Fibroblast of skin of scalp (primary cell): ENCODE measurements around the gene ACMSD. TPM values are rescaled to one million over a fixed set of nuclear protein-coding genes. Genes with fewer than 3 reads are reported as not detected.
"Not testable (repeated sequence)": the region's sequence is repeated elsewhere in the genome, so short reads cannot be mapped to it uniquely, and the experiment has no call there.

Source experiments
- DNase-seq: peaks from one replicate; pipeline ENCODE4 v3.0.0-alpha.2; 2013
- polyA plus RNA-seq, 2 experiments: library from polyadenylated mRNA; unstranded; fragments of 120-200 nt; gene quantifications; one replicate each; pipeline ENCODE4 v1.2.1, GENCODE V29; 2013; ENCODE audit not compliant: insufficient read length in 2 of 2

Gene ACMSD
- not detected for polyA plus RNA-seq (2013, experiment 1 of 2; ENCODE audit: insufficient read length)
- polyA plus RNA-seq (2013, experiment 2 of 2; ENCODE audit: insufficient read length), result 0.32 TPM

DNA sequence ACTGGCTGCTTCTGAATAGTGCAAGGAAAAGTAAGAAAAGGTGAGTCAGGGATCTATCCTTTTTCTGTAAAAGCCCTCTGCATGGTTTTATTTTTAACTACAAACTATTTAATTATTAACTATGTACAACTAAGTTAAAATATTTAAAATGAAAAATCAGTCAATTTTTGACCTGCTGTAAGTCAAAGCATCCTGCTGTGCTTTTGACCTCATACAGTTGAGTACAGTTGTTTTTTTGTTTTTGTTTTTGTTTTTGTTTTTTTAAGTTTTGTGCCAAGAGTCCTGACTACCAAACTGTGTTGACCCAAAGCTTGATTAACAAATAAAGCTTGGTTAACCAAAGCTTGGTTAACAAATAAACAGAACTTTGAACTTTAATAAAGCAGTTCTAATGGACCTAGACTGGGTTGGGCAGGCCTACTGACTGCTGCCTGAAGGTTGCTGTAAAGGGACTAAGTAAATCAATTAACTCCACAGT lies at the start of gene ACMSD:
Gene ACMSD (plus strand): TSS at position 474 of the 478 bp plus-strand sequence. CDS start 67 bp downstream, outside the sequence.
- no peak for DNase-seq

DNA sequence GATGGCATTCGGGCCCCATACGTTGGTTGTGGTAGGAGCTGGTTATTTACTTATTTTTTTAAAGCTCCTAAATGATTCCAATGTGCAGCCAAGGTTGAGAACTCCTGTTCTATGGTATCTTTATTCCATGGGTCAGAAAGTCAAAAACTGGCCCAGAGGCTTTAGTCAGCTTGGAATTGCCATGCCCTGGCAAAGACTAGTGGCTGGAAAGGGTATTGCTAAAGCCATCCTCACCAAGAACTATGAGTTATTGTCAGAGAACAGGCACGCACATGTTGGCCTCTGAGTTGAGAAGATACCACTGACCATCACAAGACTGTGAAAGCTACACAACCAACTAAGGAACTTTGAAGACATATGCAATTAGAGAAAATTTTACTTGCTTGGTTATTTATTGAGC lies 47.9 kb upstream of the ACMSD start:
- DNase-seq, result no peak

DNA sequence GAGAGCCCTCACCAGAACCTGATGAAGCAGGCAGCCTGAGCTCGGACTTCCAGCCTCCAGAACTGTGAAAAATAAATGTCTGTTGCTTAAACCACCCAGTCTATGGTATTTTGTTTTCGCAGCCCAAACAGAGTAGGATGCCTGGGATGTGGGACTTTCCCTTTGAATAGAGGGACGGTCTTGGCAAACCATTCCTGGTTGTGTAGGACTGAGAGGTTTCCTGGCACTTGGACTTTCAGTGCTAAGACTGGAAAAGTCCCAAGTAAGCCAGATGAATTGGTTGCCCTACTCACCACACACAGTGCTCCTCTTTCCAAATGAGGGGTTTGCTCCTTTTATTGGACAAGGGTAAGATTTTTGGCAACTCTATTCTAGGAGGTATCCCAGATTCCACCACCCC lies 46.8 kb upstream of the ACMSD start:
- DNase-seq, result no peak

DNA sequence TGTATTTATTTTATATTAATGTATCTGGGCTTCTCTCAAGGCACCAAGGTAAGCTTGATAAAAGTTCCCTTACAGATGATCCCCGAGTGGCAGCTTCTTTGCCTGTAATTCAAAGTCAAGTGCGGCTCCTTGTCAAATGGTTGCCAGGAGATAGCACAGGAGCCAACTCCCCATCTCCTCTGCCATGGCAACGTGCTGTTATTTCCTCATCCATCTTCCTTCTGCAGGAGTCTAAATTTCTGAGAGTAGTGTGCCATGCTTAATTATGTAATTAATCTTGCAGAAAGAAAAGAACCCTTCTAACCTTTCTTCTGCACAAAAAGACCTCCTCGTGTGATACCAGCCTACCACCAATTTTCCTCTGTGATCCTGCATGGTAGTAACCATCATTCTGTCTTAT lies 46.2 kb upstream of the ACMSD start:
- no peak for DNase-seq

DNA sequence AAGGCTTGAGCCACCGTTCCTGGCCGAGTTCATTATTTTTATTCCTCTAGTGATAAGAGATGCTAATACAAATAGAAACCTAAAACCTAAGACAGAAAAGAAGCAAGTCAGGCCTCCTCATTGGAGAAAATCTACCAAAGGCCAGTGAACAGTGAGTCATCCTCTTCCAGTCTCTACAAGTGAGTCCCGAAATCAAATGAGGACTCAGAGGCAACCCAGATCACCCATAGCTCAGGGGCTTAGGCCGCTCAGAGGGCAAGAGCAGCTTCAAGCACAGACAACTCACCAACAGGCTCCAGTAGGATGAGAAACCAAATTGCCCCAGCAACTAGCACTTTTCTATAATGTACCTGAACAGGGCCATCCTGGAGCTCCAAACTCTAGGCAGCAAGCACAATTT lies 42.7 kb upstream of the ACMSD start:
- no peak for DNase-seq

DNA sequence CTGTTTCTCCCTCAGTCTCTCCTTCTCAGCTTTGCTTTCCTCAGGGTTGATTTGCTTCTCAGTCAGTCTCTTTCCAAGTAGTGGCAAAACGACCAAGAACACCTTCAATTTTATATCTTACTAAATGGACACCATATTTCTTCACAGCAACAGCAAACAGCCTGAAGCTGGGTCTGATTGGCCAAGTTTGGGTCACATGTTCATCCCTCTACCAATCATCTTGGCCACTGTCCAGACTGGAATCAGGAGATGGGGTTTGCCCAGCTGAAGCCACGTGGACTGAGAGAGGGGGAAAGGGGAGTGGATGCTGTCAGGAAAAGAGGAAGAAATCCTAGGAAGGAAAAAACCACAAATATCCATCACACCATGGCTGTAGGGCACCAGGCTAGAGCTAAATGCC lies 42.0 kb upstream of the ACMSD start:
- no peak for DNase-seq

DNA sequence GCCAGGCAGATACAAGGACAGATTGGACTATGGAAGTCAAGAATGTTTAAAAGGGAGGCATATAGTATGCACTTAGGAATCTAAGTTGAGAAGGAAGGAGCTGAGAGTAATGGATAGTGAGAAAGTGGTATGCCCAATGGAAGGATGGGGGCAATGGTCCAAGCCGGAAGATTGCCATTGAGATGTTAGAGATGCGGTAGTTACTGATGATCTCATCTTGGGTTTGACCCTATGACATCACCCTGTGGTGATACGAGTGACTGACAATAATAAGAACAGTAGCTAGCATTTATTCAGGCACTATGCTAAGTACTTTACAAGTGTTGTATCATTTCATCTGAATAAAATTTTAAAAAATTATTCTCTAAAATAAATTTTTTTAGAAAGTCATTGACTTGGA lies 38.5 kb upstream of the ACMSD start:
- no peak for DNase-seq

DNA sequence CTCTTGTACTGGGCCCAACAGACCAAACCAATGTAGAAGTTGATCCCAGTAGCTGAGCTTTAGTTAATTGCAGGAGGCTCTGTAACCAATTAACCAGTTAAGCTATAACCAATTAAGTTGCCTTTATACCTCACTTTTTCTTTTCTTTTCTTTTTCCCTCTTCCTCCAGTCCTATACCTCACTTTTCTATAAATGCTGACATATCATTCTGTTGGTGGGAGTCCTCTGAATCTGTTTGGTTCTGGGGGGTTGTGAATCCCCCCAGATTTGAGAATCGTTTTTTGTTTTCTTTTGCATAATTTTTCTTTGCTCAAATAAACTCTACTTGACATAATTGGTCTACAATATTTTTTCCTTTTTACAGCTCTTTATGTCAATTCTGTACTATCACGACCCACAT lies 38.1 kb upstream of the ACMSD start:
- DNase-seq, result no peak

DNA sequence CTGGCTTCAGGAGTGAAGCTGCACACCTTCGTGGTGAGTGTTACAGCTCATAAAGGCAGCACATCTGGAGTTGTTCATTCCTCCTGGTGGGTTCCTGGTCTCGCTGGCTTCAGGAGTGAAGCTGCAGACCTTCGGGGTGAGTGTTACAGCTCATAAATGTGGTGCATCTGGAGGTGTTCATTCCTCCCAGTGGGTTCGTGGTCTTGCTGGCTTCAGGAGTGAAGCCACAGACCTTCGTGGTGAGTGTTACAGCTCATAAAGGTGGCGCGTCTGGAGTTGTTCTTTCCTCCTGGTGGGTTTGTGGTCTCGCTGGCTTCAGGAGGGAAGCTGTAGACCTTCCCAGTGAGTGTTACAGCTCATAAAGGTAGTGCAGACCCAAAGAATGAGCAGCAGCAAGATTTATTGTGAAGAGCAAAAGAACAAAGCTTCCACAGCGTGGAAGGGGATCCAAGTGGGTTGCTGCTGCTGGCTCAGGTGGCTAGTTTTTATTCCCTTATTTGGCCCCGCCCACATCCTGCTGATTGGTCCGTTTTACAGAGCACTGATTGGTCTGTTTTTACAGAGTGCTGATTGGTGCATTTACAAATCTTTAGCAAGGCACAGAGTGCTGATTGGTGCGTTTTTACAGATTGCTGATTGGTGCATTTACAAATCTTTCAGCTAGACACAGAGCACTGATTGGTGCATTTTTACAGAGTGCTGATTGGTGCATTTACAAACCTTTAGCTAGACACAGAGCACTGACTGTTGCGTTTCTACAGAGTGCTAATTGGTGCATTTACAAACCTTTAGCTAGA lies 34.6 kb upstream of the ACMSD start:
- DNase-seq, result not testable (repeated sequence)

DNA sequence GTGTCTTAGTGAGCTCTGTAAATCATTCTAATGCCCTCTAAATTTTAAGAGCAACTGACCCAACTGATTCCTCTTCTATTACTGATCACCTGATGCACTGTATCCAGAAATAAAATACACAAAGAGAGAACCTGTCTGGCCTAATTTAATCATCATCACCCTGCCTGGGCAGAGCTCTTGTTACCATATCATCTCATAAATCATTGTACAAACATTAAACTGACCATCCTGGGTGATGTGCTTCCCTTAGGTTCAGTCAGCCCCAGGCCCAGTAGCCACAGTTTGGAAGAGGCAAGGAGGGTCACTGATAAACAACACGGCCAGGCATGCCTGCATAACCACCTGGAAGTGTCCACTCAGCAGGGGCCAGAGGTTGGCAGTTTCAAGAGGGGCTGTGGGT lies 22.7 kb upstream of the ACMSD start:
- no peak for DNase-seq

DNA sequence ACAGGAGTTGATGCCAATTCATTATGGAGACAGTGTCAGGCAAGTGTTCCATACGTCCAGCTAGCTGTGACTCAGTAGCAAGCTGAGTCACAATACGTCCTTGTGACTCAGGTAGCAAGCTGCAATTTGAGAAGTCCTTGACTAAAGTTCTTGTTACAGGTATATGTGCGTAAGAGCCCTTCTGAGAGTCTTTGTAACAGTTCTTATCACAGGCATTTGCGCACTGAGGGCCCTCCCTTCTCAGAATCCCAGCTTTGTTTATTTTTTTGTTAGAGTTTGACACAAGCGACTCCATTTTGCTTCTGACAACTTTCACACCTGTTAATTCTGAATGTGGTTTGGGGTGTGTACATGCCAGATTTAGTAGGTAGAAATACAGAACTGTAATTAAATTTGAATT lies 20.1 kb upstream of the ACMSD start:
- no peak for DNase-seq

DNA sequence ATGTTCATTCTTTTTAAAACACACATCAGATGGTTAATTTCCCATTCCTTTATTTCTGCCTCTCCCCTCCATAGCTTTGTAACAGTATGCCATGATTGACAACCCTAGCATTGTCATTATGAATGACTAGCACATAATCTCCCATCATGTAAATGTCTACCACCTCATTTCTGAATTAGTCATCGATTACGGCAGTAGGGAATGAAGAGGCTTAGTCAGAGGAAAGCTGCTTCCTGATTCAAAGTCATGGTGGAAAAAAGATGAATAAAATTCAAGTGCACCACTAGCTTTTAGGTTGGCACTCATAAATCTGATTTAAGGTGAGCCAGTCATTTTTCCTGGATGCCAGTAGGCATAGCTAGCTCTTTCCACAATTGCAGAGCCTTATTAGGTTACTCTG lies 19.1 kb upstream of the ACMSD start:
- DNase-seq, result peak; percentile 50

DNA sequence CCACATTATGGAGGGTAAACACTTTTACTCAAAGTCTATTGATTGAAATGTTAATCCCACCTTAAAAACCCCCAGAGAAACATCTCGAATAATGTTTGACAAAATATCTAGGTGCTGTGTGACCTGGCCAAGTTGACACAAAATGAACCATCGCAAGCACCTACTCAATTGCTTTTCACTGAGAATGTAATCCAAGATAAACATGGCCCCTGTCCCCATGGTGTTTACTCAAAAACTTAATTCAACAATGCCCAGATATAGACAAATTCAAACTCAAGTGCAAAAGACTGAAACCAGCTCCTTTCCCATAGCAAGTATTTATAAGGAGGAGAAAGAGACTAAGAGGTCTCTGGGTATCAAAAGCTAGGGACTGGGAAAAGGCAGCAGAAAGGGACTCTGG lies 15.0 kb upstream of the ACMSD start:
- no peak for DNase-seq

DNA sequence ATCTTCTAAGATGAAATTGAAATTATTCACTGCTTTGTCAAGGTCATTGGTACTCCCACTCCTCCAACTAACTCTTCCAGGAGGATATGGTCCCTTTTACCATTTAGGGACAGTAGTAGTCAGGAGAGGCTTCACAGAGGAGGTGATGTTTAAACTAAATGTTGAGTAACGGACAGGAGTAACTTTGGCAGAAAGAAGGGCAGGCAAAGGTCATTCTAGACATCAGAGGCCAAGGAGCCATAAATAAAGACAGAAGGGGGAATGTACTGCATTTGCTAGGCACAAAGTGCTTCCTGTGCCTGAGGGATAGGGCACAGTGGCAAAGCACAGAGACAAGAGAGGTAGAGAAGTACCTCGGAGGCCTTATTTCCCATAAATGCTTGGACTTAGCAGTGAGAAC lies 14.6 kb upstream of the ACMSD start:
- no peak for DNase-seq

DNA sequence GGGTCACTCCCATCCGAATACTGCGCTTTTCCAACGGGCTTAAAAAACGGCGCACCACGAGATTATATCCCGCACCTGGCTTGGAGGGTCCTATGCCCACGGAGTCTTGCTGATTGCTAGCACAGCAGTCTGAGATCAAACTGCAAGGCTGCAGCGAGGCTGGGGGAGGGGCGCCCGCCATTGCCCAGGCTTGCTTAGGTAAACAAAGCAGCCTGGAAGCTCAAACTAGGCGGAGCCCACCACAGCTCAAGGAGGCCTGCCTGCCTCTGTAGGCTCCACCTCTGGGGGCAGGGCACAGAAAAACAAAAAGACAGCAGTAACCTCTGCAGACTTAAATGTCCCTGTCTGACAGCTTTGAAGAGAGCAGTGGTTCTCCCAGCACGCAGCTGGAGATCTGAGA lies 12.7 kb upstream of the ACMSD start:
- not testable (repeated sequence) for DNase-seq

DNA sequence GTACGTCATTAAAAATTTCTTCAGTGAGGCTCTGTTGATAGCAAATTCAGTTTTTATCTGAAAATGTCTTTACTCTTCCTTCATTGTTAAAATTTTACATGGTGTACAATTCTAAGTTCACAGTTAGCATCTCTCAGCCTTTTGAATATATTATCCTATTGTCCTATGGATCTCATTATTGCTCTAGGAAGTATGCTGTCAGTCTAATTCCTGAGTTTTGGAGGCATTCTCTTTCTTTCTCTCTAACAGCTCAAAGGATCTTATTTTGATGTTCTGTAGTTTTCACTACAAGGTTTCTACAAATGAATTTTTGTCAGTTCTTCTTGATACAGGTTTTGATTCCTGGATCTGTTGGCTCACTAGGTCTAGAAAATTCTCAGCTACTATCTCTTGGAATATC lies 2.9 kb upstream of the ACMSD start:
- DNase-seq, result no peak

DNA sequence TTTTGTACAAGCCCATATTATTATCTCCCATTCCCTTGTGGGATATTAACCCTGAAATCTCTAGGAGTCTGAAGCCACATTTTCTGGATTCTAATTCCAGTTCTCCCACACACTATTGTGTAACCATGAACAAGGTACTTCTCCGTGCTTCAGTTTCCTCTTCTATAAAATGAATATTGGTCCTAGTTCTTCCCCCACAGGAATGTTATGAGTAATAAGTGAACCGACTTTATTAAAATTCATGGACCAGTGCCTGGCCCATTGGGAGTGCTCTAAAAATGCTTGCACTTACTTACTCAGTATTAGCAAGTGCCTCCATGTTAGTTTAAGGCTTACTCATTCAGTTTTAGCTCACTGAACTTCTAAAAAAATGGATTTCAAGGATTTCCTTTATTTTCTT lies 1.4 kb upstream of the ACMSD start:
- peak; percentile 91 for DNase-seq

DNA sequence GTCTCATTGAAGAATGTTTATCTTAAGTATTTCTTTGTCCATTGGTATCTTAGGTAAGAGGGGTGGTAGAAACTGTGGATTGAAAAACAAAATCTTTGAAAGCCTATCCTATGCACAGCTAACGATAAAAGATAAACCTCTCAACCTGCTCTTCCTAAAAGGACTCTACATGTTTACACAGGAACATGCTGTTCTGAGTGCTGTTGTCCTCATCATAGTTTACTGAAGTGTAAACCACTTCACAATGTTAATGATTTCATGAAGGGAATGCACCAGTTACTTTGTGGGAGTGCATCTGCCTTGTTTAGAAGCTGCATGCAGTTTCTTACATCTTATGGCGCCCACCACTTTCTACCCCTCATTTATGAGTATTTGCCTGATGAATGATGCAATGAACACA lies 1.2 kb downstream of the ACMSD start:
- DNase-seq, result no peak

DNA sequence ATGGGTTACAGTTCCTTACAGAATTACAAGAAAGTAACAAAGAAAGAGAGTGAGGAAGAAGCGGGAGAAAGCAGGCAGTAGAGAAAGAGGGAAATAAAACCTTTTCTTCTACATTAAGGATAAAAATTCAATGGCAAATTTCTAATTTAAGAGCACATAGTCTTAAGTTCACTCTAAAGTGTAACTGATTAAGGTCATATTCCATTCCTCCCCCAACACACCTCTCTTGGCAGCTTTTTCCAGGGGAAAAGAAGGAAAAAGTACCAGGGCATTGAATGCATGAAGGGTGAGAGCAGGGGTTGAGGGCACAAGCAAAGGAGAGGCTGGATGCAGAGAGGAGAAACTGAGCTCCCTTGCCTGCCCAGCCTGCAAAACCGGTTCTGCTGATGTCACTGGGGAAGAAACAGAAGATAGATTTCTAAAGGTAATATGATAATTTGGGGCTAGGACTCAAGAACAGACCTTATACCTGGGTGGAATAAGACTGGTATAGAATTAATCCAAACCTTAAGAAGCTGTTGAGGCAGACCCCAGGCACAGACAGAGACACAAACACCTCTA lies 4.6 kb downstream of the ACMSD start:
- DNase-seq, result no peak

DNA sequence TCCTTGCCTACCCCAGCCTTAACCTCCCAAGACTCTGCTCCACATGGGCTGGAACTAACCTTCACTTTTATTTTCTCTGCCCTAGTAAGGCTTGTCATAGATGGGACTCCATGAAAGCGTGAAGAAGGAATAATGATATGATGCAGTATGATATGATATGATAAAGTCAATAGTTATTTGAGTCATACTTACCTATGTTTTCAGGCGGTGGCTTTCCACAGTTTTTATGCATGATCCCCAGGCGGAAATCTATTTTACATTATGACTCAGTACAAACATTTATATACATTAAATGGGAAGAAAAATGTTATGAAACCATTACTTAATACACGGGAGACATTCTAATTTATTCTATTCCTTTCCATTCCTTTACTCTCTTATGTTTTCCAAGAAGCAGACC lies 5.6 kb downstream of the ACMSD start:
- DNase-seq, result no peak

DNA sequence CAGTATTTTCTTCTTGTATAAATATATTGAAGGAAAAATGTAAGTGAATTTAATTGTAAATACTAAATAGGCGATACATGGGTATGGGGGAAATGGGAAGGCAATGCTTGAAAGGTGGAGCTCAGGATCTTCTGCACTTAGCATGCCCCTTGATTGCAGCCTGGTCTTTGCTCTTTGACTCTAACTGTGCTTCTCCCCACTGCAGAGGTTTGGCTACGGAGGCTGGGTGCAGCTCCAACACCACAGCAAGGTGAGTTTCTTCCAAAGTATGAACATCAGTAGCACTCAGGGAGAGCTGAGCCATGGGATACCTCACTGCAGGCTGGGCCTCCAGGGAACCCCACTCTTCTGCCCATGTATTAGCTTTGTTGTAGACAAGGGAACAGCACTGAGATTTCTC lies 6.6 kb downstream of the ACMSD start:
- DNase-seq, result no peak

DNA sequence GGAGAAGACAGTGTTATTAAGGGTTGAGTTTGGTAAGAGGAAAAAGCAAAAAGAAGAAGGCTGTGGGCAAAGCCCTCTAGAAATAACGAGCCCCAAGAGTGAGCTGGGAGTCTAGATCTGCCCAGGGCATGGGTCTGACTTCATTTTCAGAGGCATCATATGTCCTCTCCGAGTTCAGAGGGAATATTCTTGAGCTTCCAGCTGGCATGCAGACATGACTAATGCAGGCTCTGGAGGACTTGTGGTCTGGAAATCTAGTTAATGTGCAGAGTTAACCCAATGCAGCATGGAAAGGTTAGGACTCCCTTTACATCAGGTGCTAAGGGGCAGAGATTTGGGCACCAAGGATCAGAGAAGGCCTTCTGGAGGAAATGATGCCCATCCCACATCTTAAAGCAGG lies 7.3 kb downstream of the ACMSD start:
- peak; percentile 44 for DNase-seq

DNA sequence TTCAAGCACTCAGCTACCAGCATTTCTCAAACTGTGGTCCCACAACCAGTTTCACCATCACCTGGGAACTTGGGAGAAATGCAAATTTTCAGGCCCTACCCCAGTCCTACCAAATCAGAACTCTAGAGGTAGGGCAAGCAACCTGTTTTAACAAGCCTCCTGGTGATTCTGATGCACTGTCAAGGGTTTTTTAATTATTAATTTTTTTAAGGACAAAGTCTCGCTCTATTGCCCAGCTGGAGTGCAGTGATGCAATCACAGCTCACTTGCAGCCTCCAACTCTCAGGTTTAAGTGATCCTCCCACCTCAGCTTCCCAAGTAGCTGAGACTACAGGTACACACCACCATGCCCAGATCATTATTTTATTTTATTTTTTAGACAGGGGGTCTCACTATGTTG lies 7.8 kb downstream of the ACMSD start:
- no peak for DNase-seq

DNA sequence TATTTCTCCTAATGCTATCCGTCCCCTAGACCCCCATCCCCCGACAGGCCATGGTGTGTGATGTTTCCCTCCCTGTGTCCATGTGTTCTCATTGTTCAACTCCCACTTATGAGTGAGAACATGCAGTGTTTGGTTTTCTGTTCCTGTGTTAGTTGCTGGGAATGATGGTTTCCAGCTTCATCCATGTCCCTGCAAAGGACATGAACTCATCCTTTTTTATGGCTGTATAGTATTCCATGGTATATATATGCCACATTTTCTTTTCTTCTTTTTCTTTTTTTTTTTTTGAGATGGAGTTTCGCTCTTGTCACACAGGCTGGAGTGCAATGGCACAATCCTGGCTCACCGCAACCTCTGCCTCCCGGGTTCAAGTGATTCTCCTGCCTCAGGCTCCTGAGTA lies 9.2 kb downstream of the ACMSD start:
- DNase-seq, result not testable (repeated sequence)
